COR-L47 (cell line): Measurements from ENCODE around the gene DOCK4.

Source experiments
- DNase-seq: peaks from one replicate; lab custom pipeline; 2025; lab: John Stamatoyannopoulos, UW

Gene DOCK4

DNA sequence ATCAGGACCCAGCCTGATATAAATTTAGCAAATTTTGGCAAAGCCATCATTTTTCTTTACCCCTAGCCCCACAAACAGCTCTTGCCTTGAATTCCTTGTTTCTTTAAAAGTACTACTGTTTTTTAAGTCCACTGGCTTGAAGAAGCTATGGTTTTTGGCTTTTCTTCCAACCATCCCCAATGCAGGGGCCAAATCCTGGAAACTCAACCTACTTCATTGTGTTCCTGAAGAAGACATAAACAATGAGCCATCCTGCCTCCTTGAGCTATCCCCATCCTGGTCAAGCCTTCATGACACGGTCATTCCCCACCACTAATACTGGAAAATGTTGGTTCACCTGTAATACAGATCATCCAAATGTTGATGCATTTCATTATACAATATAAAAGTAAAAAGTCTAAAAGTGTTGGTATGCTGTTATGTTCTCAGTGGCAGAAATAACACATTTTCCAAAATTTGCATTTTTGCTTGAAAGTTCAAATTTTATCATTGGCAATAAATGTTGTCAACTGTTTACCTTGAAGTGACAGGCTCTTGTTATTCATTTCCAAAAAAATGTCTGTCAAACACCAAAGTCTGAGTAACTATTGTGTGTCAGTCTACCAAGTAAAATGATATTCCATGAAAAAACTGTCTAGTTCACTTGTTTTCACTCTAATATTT, 92.2 kb downstream of the DOCK4 start:
- DNase-seq, result no peak

DNA sequence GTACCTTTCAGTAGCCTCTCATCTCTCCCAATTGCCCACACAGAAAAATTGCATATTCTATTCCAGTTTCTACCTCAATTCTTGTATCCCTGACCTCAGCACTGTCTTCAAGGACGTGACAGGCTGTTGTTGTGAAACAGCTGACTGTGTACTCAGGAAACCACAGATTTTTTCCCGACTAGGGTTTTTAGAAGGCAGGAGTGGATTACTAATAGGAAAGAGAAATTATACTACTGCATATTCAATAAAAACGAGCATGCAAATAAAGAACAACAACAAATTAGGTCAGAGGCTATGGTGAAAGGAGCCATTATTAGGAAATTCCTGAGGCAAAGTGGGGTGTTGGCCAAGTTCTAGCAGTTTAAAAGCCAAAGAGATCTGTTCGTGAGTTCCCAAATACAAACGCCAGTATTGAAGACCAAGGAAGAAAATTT, 93.4 kb downstream of the DOCK4 start:
- no peak for DNase-seq

DNA sequence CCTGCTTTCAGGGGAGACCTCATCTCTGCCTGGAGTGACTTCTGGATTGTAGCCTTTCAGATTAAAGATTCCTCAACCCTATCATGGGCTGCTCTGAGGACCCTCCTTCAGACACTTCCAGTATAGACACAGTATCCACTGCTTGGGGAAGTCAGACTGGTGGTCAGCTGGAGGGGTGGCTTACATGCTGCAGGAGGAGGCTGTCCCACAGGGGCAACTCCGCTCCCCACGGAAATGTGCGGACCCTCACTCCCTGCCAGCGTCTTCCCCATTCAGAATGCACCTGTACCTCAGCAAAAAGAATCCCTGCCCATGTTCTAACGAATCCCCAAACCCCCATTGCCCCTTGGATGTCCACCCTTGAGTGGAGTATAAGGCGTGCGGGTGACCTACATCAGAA, 95.5 kb downstream of the DOCK4 start:
- no peak for DNase-seq

DNA sequence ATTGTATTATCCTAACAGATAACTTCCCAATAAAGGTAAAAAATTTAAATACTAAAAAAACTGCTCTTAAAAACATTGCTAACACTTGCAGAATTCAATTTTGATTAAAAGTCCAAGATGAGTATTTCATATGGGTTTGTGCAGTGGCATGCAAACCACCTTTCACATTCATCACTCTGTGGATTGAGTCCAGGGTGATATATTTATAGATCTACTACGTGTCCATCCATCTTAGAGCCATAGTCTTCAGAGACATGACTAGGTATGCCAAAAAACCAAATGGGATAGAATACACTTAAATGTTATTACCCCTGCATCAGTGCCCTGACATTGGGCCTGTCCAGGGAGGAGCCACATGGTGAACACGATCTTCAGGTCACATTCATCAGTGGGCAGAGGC, 96.0 kb downstream of the DOCK4 start:
- no peak for DNase-seq

DNA sequence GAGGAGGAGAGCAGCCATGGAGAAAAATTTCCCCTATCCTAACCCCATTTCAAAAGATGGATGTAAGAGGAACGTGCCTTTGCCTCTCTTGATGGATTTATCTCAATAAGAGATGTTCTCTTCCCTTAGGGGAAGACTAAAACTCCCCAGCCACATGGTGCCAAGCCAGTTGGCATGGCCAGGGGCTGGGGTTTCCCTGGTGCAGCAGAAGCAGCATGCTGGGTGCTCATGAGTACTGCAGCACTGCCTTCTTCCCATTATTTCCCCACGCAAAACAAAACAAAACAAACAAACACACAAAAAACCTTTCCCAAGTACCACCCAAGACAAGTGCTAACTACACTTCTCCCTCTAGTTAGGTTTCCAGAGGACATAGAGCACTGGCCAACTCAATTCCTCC, 97.2 kb downstream of the DOCK4 start:
- DNase-seq, result no peak

DNA sequence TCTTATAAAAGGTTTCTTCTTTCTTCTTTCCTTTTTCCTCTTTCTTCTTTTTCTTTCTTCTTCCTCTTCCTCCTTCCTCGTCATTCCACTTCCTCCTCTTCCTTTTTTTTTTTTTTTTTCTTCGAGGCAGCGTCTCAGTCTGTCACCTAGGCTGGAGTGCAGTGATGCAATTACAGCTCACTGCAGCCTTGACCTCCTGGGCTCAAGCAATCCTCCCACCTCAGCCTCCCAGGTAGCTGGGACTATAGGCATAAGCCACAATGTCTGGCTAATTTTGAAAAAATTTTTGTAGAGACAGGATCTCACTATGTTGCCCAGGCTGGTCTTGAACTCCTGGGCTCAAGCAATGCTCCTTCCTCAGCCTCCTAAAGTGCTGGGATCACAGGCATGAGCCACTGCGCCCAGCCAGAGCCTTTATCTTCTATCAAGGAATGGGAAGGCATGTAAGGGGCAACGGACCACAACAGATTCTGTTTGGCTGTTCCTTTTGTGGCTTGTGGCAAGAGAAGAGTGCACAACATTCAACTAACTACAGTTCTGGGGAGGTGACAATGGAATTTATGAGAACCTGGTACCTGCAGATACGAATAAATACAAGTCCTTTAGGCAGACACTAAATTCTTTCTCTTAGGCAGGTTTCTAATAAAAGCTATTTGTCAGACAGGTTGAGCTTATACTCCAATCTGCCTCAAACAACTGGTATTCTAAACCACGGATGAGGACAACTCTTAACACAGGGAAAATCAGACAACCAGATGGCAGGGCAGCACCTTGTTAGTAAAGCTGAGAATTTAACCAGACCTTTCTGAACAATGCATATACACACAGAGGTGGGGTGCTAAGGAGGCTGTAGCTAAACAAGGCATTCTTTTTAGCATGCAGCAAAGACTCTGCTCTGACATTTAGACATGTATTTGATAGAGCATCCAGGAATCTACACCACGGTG, 100.3 kb downstream of the DOCK4 start:
- no peak for DNase-seq

DNA sequence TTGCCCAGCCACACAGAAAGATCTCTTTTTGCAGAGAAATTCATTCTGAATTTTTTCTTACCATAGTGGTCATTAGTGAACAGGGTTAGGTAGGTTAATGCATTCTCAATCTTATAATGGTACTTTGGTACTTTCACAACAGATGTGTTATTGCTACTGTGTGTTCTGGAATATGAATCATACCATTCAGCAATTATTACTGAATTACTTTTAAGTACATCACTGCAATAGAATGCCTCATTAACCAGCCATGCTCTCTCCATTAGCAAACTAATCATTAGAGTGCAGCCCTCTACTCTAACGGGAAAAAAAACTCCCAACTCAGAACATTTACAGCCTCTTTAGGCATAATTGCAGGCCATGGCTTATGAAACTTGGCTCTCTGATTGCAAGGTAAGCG, 102.1 kb downstream of the DOCK4 start:
- no peak for DNase-seq

DNA sequence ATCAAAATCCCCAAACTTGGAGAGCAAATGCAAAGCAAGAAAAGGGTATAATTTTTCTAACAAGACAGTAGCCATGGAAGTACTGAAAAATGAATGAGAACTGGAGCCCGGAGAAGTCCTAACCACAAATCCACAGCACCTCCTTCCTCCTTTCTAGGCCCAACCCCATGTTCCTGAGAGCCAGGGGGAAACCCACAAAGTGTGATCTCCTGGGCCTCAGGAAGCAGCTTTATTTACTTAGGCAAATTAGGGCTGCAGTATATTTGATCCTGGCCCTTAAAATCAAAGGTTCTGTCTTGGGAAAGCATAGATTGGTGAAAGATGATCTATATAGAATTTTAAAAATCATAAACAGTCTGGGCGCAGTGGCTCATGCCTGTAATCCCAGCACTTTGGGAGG, 103.0 kb downstream of the DOCK4 start:
- no peak for DNase-seq

DNA sequence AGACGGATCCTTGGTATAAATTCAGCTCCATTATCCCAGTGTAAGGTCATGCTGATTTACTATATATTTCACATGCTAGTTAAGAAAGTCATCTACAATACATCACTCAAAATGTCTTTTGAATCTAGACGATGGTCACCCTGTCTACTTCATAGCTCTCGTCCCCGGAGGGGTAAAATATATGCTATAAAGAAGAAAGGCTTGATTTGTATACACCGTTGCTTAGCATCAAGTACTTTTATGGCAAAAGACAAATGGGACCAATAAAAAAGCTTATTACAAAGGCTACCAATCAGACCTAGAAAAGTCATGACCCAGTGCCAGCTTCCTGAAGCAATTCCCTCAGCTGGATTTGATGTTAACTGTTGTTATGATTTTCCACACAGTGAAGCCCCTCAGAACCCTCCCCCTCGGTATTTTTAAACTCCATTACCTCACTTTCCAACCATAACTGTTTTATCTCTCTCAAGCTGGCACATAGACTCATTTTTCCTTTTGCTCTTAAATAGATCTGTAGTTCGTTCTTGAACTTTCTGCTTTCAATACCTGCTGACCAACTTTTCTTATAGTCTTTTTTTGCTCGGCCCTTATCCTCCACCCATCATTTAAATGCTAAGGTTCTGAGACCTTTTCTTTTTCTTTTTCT, 104.9 kb downstream of the DOCK4 start:
- DNase-seq, result no peak

DNA sequence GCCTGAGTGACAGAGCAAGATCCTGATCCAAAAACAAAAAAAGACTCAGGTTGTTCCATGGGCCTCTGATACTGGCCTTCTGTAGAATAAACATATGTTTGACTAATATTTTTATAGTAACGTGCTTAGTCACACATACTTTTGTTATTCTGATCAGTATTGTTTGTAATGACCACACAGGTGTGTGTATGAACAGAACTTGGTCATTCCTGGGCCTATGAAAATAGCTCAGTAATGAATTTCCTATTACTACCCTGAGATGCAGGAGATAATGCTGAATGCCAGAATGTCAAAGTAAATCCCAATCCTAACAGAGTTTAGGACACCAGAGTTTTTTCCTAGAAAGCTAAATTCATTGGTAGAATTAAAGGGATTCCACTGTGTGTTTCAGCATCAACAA, 108.7 kb downstream of the DOCK4 start:
- no peak for DNase-seq

DNA sequence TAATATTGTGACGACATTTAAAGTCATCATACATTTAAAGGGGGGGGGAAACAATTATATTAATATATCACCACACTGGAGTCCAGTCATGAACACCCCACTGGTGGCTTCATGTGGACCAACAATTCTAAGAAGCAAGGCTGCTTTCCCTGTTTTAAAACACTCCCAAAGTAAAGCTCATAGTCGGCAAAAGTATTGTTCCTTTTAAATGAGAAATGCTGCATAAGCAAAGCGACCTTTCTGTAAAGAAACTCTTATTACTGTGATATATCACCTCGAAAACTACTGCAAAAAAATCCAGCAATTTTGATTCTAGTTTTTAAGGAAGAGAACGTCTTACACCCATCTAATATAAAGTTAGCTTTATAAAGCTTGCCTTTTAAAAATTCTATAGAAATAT, 112.8 kb downstream of the DOCK4 start:
- no peak for DNase-seq

DNA sequence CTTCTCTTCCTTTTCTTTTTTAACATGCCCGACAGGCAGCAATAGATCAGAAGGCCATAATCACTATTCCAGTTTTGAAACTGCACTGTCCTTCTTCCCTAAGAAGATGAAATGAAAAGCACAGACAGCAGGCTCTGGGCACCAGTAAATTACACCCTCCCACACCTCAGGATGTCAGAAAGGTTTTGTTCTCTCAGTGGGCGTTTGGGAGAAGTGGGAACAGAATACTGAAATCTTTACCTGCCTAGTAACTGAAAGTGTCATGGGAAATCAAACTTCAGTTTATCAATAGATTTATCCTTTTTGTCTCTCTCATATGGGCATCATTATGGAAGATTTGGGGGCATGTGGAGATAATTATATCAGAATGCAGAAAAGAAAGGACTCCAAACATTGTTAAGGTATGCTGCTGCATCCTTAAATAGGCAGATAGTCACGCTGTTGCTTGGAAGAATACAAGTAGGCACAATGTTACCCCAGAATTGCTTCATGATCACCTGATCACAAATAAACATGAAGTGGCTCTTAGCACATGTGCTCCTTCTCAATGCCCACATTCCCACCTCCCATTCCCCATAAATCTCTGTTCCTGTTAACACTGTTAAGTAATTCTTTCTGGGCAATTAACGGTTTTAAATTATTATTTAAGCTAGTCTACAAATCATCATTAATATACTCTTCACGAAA, 113.3 kb downstream of the DOCK4 start:
- DNase-seq, result no peak

DNA sequence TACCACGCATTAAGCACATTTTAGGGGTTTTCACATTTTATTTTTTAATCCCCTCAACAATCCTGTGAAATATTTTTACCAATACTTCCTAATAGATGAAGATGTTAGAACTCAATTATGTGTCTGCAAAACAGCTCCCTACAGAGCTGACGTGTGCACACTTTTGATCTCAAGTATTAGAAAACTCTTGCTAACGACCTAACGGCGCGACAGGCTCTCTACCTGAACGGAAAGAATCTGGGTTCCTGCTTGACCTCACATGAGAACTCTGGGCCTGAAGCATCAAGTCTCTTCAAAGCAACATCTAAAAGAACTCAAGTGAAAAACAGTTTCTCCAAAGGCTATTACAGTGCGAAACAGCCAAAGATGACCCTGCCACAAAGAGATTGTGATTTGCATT, 113.9 kb downstream of the DOCK4 start:
- no peak for DNase-seq

DNA sequence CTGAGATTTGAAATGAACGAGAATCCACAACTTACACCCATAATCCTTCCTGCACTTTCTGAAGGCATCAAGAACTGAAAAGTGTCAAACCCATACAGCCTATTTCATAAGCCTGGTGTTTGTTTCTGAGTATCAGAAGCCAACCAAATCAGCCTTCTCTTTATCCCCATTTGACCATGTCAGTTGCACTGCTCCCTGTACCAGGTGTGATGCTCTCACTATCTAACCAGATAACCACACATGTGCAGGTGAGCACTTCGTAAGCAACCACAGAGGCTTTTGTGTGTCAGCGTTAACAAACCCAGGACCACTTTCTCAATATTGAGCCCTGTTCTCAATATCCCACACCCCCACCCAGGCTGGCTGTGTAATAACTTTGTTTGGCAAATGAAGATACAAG, 114.4 kb downstream of the DOCK4 start:
- no peak for DNase-seq

DNA sequence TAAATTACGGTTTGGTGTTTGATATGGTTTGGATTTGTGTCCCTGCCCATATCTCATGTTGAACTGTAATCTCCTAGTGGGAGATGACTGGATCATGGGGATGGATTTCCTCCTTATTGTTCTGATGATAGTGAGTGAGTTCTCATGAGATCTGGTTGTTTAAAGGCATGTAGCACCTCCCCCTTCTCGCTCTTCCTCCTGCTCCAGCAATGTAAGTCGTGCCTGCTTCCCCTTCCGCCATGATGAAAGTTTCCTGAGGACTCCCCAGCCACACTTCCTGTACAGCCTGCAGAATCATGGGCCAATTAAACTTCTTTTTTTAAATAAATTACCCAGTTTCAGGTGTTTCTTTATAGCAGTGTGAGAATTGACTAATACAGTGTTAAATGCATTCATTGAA, 116.6 kb downstream of the DOCK4 start:
- DNase-seq, result no peak

DNA sequence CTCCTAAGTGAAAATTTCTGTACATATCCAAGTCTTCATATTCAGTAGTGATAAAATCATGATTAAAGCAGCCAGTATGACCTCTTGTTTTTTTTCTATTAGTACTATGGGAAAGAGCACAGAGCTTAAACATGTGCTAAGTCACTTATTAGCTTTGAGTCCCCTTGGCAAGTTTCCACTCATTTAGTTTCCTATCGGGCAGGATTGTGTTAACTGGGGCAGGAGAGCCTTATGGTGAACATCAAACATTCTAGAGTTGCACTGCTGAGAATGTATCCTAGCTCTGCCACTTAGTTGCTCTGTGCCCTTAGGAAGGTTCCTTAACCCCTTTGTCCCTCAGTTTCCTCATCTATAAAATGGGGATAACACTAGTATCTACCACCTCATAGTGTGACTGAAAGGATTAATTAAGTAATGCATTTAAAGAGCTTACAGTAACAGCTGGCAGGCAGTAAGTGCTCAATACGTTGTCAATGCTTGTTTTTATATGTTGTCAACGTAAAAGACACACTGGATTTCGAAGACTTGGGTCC, 117.6 kb downstream of the DOCK4 start:
- no peak for DNase-seq

DNA sequence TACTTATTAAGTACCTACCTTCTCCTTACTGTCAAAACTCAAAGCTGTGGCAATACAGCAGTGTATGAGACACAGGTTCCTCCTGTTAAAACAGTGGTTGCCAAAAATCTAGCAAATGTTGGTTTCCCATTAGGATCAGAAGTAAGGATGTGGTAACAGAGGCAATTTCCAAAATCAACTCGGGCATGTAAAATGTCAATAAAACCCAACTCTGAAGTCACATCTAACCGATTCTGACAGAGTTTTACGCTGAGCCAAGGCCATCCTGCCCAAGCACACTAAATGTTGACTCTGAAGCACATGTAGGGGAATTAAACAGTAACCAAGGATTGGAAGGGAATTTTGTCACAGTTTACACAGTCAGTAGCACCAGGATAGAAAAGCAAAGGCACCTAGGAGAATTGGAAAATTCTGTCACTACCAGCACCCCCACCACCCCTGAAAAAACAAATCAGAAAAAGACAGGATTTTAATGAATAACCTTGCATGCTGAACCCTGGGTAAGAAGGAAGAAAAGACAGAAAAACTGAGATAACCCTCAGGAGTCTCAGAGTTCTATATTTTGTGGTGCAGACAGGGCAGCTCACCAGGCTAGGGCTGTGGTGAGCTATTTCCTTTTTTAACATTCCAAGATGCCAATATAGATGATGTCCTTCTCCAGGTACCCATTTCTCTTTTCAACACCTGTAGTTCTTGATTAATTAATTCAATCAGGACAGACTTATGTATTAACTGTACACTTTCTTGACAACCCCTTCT, 119.5 kb downstream of the DOCK4 start:
- DNase-seq, result no peak

DNA sequence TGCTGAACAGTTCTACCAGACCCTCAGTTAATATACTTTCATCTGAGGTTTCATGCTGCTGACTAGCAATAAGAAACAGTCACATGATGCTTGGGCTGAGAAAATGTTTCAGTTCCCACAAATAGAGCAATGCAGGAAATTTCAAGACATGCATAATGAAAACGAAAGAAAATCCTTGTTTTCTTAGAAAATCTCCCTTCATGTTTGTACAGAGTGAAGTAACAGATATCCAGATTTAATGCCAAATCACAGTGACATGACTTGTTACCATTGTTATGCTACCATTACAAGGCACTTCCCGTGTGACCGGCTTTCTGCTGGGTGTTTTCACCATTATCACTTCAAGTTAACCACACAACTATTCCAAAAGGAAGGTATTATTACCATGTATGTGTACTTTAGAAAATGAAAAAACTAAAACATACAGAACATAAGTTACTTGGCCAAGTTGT, 121.7 kb downstream of the DOCK4 start:
- no peak for DNase-seq

DNA sequence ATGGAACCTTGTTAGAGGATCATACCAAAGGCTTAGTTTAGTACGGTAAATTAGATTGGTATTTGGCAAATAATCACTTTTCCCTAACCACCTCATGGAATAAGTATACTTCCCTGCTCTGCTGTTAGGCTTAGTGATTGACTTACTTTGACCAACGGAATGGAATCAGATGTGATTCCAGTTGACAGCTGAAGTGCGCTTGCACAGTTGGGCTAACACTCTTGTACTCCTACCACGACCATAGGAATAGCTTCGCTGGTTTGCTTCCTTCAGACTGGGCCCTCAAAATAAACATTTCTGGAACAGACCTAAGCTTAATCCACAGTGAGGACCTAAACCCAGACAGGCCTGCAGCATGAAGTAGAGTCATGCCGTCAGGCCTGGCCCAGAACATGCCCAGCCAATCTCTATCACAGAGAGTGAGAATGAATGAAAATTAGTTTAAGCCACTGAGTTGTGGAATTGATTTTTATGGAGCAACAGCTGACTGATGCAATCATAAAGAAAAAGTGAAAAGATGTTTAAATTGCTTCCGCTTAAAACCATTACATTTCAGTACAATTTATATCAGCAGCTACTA, 122.3 kb downstream of the DOCK4 start:
- no peak for DNase-seq

DNA sequence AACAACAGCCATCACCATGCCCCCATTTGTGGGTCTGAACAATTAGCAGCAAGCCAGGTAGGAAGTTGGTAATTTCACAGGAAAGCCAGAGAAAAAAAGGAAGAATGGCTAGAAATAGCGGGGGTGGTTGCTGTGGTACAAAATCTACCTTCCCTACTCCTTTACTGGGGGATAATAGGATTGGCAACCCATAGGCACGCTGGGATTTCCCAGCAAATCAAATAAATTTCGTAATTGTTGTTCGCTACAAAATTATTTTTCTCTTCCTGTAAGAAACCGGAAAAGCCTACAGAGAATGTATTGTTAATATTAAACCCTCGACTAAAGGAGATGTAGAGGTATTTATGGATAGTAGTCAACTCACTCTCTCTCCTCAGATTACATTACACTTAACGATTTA, 123.9 kb downstream of the DOCK4 start:
- no peak for DNase-seq

DNA sequence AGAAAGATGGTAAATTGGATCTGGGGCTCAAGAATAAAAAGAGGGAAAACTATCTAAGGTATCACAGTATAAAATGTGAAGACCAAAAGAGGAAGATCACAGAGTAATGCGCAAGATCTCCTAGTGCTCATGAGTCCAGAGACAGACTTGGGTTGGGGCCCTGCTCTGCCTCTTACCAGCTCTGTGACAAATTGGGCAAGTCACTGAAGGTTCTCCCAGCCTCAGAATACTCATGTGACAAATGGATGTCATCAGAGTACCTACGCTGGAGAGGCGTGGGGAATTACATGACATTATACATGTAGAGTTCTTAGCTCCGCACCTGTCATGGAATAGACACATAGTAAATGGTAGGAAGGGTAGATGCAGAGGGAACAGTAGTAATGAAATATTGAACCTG, 124.4 kb downstream of the DOCK4 start:
- DNase-seq, result no peak
